Stimulated activated CD4-positive, alpha-beta T cell treated with anti-CD3 and anti-CD28 coated beads, TNF-alpha, amount 100 ng/mL, for 48 hours (primary cell): Measurements from ENCODE around the gene WDFY2.
A peak's percentile ranks its signal among the peaks of the same experiment; 100 is the strongest.
"Not testable (repeated sequence)": the region's sequence is repeated elsewhere in the genome, so short reads cannot be mapped to it uniquely, and the experiment has no call there.

Source experiments
- DNase-seq, 3 donors: peaks; one replicate each; pipeline ENCODE4 v3.0.0-alpha.2; 2020; ENCODE audit warnings: low read depth in 3 of 3

Gene WDFY2

GRCh38 chr13:51564252-51564651, 20.0 kb upstream of the WDFY2 start:
- DNase-seq, result no peak

- DNase-seq, result no peak
Observed at GRCh38 chr13:51564671-51565070, 19.6 kb upstream of the WDFY2 start.

DNA sequence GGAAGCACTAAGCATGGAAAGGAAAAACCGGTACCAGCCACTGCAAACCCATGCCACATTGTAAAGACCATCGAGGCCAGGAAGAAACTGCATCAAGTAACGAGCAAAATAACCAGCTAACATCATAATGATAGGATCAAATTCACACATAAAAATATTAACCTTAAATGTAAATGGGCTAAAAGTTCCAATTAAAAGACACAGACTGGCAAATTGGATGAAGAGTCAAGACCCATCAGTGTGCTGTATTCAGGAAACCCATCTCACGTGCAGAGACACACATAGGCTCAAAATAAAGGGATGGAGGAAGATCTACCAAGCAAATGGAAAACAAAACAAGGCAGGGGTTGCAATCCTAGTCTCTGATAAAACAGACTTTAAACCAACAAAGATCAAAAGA, 15.3 kb upstream of the WDFY2 start:
- DNase-seq, result not testable (repeated sequence)

GRCh38 chr13:51576754-51577153, 7.5 kb upstream of the WDFY2 start:
- DNase-seq, result no peak

DNA sequence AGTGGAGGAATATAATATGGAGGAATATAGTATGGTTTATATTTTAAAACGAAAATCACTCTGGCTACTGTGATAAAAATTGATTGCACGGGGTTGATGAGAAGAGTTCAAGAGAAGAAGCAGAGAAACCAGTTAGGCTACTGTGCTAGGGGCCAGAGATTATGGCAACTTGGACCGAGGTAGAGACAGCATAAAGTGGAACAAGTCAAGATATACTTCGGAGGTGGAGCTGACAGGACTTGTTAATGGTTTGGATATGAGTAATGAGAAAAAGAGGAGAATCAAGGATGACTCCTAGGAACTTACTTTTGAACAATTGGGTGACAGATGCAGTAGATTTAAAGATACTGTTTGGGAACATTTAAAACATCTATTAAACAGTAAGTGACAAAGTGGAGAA, 6.6 kb upstream of the WDFY2 start:
- DNase-seq, result no peak

- no peak for DNase-seq
Observed at GRCh38 chr13:51579676-51580075, 4.6 kb upstream of the WDFY2 start.

DNA sequence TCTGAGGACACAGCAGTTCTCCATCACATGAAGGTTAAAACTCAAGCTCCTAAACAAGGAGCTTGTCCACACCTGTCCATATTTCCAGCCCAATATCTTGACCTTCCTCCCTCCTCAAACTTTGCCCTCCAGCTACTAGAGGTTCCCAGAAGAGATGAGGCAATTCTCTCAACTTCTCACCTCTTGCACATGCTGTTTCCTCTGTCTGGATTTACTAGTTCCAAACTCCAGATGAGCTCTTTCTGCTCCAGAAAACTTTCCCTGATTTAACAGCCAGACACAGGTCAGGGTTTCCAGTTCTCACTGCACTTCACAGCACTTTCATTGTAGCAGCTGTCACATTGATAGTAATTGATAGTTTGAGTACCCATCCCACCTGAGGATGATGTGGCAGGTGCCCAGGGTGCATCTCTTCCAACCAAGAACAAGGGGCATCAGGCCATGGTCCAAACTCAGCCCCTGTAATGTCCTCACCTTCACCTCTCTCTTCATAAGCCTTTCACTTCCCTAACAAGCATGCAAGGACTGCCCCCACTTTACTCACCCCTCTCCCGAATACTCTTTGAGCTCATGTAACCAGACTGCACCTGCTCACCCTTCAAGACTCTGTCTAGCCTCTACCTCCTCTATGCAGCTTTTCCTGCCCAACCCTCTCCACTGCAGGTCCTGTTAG, 3.0 kb upstream of the WDFY2 start:
- no peak for DNase-seq

- DNase-seq, result no peak
Observed at GRCh38 chr13:51583469-51583874, 790 bp upstream of the WDFY2 start.

GRCh38 chr13:51584731-51585672, 740 bp downstream of the WDFY2 start:
- DNase-seq, result peak; percentile 27 to 46 (median 43)

GRCh38 chr13:51585696-51586095, 1.4 kb downstream of the WDFY2 start:
- peak in 1 of 3 donors; percentile 6 for DNase-seq

DNA sequence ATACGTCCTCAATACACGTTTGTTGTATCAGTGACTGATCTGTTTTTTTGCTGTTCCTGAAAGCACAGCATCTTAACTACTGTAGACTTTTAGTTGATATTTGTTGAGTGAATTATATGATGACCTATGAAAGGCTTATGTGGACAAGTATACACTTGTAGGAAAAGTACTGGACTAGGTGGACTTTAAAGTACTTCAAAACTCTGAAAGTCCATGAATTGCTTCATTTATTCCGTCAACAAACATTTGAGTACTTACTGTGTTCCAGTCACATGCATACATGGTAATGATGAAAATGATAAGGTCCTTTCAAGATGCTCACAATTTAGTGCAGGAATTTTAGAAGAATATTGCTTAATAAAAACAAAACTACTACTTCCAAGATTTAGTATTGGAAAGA, 3.1 kb downstream of the WDFY2 start:
- no peak for DNase-seq

GRCh38 chr13:51588406-51588949, 4.2 kb downstream of the WDFY2 start:
- no peak for DNase-seq

- no peak for DNase-seq
Observed at GRCh38 chr13:51589793-51590192, 5.5 kb downstream of the WDFY2 start.

GRCh38 chr13:51590231-51590970, 6.1 kb downstream of the WDFY2 start:
- no peak for DNase-seq

DNA sequence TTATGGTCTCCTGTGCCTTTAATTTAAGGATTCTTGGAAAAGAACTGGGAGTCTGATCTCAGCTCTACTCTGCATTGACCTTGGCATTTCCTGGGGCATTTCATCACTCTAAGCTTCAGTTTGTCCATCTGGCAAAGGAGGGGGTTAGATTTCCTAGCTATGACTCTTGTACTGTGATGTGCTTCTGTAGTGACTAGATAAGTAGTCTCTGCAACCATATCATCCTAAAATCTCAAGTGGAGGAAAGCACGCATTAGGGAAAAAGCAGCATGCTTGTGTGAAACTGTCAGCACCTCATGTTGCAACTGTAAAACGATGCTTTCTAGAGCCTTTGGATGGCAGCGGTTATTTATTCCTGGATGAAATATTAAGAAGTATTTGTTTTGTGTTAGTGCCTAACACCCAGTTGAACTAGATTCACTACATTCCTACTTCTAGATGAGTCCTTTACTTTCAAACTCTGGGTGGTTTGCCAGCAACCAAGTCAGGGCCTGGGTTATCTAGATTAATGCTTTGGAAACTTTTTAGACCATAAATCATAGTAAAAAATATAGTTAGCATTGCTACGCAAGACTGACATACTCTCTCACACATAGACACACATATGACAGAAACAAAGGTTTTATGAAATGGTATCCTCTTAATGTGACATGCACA, 6.8 kb downstream of the WDFY2 start:
- no peak for DNase-seq

DNA sequence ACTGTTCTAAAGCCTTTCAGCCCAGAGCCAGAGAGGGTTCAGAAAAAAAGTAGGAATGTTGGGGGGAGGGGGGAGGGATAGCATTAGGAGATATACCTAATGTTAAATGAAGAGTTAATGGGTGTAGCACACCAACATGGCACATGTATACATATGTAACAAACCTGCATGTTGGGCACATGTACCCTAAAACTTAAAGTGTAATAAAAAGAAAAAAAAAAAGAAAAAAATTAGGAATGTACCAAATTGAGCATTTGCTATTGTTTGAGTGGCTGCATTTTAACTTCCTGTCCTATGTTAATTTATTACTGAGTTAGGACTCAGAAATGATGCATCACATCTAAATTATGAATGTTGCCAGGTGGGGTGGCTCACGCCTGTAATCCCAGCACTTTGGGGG, 7.7 kb downstream of the WDFY2 start:
- DNase-seq, result not testable (repeated sequence)

- DNase-seq, result no peak
Observed at GRCh38 chr13:51594432-51594831, 10.2 kb downstream of the WDFY2 start.

DNA sequence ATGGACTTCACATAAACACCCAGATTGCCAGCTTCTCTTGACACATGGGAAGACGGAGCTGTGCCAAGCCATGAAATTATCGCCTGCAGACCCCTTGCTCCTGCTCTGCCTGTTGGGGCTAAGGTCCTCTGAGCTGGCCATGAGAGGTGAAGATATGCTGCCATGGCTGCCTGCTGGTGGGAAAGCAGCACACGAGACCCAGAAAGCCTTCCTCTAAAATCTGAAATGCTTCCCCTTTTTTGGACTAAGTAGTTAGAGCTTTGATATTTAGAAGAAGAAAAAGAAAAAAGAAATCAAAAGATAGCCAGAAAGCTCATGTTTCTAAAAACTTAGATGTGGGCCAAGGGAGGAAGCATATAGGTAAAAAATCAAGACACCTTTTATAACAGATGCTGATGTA, 11.2 kb downstream of the WDFY2 start:
- no peak for DNase-seq

GRCh38 chr13:51596541-51596940, 12.3 kb downstream of the WDFY2 start:
- DNase-seq, result no peak

- no peak for DNase-seq
Observed at GRCh38 chr13:51599444-51600176, 15.3 kb downstream of the WDFY2 start.

DNA sequence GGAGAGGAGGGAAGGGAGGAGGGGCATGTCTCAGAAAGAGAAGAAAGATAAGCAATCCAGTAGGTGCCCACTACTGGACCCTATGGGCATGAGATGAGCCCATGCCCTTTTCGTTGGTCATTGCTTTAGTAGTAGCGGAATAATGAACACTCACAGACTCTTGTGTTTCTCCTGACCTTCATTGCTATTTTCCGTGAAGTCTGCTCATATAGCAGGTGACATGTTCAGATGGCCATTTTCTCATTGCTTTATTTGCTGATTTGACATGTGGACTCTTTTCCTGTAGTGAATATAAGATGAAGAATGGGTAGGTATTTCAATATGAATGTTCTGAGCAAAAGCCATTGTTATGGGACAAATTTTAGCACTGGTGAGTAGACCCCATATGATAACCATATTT, 16.4 kb downstream of the WDFY2 start:
- no peak for DNase-seq
